ENCODE data around the gene PERP. TPM values are rescaled to one million over a fixed set of nuclear protein-coding genes. Genes with fewer than 3 reads are reported as not detected.

PERP gene
- total RNA-seq, 1 experiment from 2014 or later, result 85.9 TPM

- H3K4me2 ChIP-seq (ENCODE audit: low read length), result no peak overlapping the region
- DNase-seq (ENCODE audit: low read depth, low spot score) (no peak), ATAC-seq (no peak)
- H3K27me3 ChIP-seq (ENCODE audit: insufficient read depth, low read length), result no peaks in the 10 kb centered on the region
- TF ChIP-seq ZBTB33 (IDR thresholded peaks at IDR 0.05; ENCODE audit: extremely low read depth, insufficient replicate concordance, low read length), result no peak
- no peak for TF ChIP-seq POLR2AphosphoS5 (IDR thresholded peaks at IDR 0.05; ENCODE audit: low read depth, low read length)
- no peak for TF ChIP-seq ELF1 (IDR thresholded peaks at IDR 0.05; ENCODE audit: borderline replicate concordance, low read depth)
- no peak for TF ChIP-seq SIN3A (IDR thresholded peaks at IDR 0.05; ENCODE audit: low read depth)
- no peak for TF ChIP-seq FOSL1 (IDR thresholded peaks at IDR 0.05; ENCODE audit: low read depth)
- TF ChIP-seq EGR1 (IDR thresholded peaks at IDR 0.05; ENCODE audit: low read depth), result no peak
- TF ChIP-seq ZNF274 (IDR thresholded peaks at IDR 0.05; ENCODE audit: low read depth, low read length), result no peak
- TF ChIP-seq TCF7L2 (IDR thresholded peaks at IDR 0.05; ENCODE audit: borderline replicate concordance, extremely low read depth, insufficient read depth, insufficient read length), result no peak
- TF ChIP-seq YY1 (IDR thresholded peaks at IDR 0.05; ENCODE audit: extremely low read depth, insufficient replicate concordance, low read depth, low read length), result no peak
- TF ChIP-seq REST (IDR thresholded peaks at IDR 0.05; ENCODE audit: low read depth), result no peak
- no peak for TF ChIP-seq CTCF (IDR thresholded peaks at IDR 0.05 in 2 of 3, conservative IDR thresholded peaks at IDR 0.05 in 1 of 3; ENCODE audit: borderline replicate concordance in 1 of 3, insufficient read depth in 1 of 3, low read depth in 2 of 3, low read length in 2 of 3)
- no peak for TF ChIP-seq ZFX (IDR thresholded peaks at IDR 0.05)
- H3K9ac ChIP-seq (ENCODE audit: low read length), result no peak overlapping the region
- RAD21 ChIA-PET (ENCODE audit: low non-redundant PET in 1 of 2, low total read pairs in 2 of 2, uncharacterized antibody in 2 of 2, unreplicated experiment in 2 of 2), result no interaction called here
- POLR2A ChIA-PET, result no interaction called here
- H3K36me3 ChIP-seq (ENCODE audit: control insufficient read depth in 1 of 2, insufficient read depth in 2 of 2, low read length in 2 of 2), result peaks cover 0 to 3% of the 10 kb centered on the region in 2 experiments; a peak in 1 of 4 replicates
- H4K20me1 ChIP-seq (ENCODE audit: insufficient read depth), result no peaks in the 10 kb centered on the region
- peaks cover 68% of the 10 kb centered on the region for H3K79me2 ChIP-seq (ENCODE audit: insufficient read depth, low read length)
- H3K9me3 ChIP-seq (ENCODE audit: control insufficient read depth in 1 of 2, insufficient read depth in 1 of 2, low read depth in 1 of 2, low read length in 2 of 2), result no peaks in the 10 kb centered on the region
- BruUV-seq (replicated peaks), result no TSS peak
- H3K9me2 ChIP-seq (ENCODE audit: insufficient read depth), result no peaks in the 10 kb centered on the region
- no peak overlapping the region for H3K4me3 ChIP-seq (replicated peaks in 1 of 2; ENCODE audit: low read depth in 1 of 2, low read length in 2 of 2)
- peaks cover 10 to 28% of the 10 kb centered on the region in 2 experiments for H3K4me1 ChIP-seq (ENCODE audit: control insufficient read depth in 1 of 2, insufficient read depth in 2 of 2, low read length in 2 of 2)
- CTCF ChIA-PET, result interaction anchor here (1.0 kb wide), 1 partner anchor 97 kb away, joined by 3 read pairs; no protein-coding TSS in a partner anchor
- intact Hi-C loops (cut with micrococcal nuclease), result no loop called here
- no peak overlapping the region for H2AFZ ChIP-seq (ENCODE audit: low read depth, low read length, poor library complexity, severe bottlenecking)
- H3K27ac ChIP-seq (ENCODE audit: low read depth, low read length), result no peak overlapping the region
Observed at GRCh38 chr6:138103871-138104270, 3.3 kb downstream of the PERP start.

All from HCT116 (cell line).